HT-29 (cell line): ENCODE data around the gene LGALS1. TPM values are rescaled to one million over a fixed set of nuclear protein-coding genes. Genes with fewer than 3 reads are reported as not detected.
"Not testable (repeated sequence)": the region's sequence is repeated elsewhere in the genome, so short reads cannot be mapped to it uniquely, and the experiment has no call there.

Experiments
- DNase-seq: peaks from one replicate; pipeline ENCODE4 v3.0.0-alpha.2; 2015; ENCODE audit warnings: low spot score
- total RNA-seq: library from RNA; depleted of rRNA; stranded (reverse); fragments of >200 nt; shearing (Covaris generic); gene quantifications from 2 replicates; pipeline ENCODE4 v1.2.3, GENCODE V29; 2014

The LGALS1 gene
- total RNA-seq, 1 experiment from 2014 or later: 15.3 TPM

- DNase-seq: peak; percentile 22
Measured at GRCh38 chr22:37639070-37639760, 36.2 kb upstream of the LGALS1 start, which contains the start of gene SH3BP1. SH3BP1 (plus strand) TSS chr22:37639669; CDS start chr22:37639788, 119 bp downstream.

- no peak for DNase-seq
Measured at GRCh38 chr22:37639771-37640590, 35.5 kb upstream of the LGALS1 start.

GRCh38 chr22:37640591-37641560 is 34.6 kb upstream of the LGALS1 start:
- peak; percentile 36 for DNase-seq

GRCh38 chr22:37641561-37641949 is 33.9 kb upstream of the LGALS1 start:
- peak; percentile 52 for DNase-seq

GRCh38 chr22:37643225-37643847 is 32.1 kb upstream of the LGALS1 start:
- peak; percentile 84 for DNase-seq

- no peak for DNase-seq
Measured at GRCh38 chr22:37647317-37647716, 28.1 kb upstream of the LGALS1 start.

GRCh38 chr22:37647928-37648327 is 27.5 kb upstream of the LGALS1 start:
- peak; percentile 87 for DNase-seq

GRCh38 chr22:37650463-37651136 is 24.8 kb upstream of the LGALS1 start:
- DNase-seq: no peak

- DNase-seq: no peak
Measured at GRCh38 chr22:37654563-37655251, 20.7 kb upstream of the LGALS1 start.

GRCh38 chr22:37655252-37655563 is 20.2 kb upstream of the LGALS1 start:
- DNase-seq: no peak

GRCh38 chr22:37656583-37656982 is 18.9 kb upstream of the LGALS1 start:
- not testable (repeated sequence) for DNase-seq

- no peak for DNase-seq
Measured at GRCh38 chr22:37657590-37658132, 17.8 kb upstream of the LGALS1 start.

- DNase-seq: peak; percentile 96
Measured at GRCh38 chr22:37658133-37659065, 17.0 kb upstream of the LGALS1 start, which contains the start of gene PDXP. PDXP (plus strand) TSS chr22:37658723; CDS start chr22:37658783, 60 bp downstream.

GRCh38 chr22:37659066-37659896 is 16.2 kb upstream of the LGALS1 start:
- DNase-seq: no peak

- no peak for DNase-seq
Measured at GRCh38 chr22:37659897-37660708, 15.3 kb upstream of the LGALS1 start.

GRCh38 chr22:37660709-37661045 is 14.8 kb upstream of the LGALS1 start:
- no peak for DNase-seq
